DMS 273 (cell line): ENCODE data around the gene MT1H.
A peak's percentile ranks its signal among the peaks of the same experiment; 100 is the strongest.
"Not testable (repeated sequence)": the region's sequence is repeated elsewhere in the genome, so short reads cannot be mapped to it uniquely, and the experiment has no call there.

Experiments
- DNase-seq: peaks from one replicate; lab custom pipeline; 2025; ENCODE audit not compliant: unreplicated experiment; lab: John Stamatoyannopoulos, UW

Gene MT1H

GRCh38 chr16:56664506-56664905 lies 5.1 kb upstream of the MT1H start:
- no peak for DNase-seq

- DNase-seq, result not testable (repeated sequence)
Observed at GRCh38 chr16:56665286-56666261, 4.0 kb upstream of the MT1H start.

DNA sequence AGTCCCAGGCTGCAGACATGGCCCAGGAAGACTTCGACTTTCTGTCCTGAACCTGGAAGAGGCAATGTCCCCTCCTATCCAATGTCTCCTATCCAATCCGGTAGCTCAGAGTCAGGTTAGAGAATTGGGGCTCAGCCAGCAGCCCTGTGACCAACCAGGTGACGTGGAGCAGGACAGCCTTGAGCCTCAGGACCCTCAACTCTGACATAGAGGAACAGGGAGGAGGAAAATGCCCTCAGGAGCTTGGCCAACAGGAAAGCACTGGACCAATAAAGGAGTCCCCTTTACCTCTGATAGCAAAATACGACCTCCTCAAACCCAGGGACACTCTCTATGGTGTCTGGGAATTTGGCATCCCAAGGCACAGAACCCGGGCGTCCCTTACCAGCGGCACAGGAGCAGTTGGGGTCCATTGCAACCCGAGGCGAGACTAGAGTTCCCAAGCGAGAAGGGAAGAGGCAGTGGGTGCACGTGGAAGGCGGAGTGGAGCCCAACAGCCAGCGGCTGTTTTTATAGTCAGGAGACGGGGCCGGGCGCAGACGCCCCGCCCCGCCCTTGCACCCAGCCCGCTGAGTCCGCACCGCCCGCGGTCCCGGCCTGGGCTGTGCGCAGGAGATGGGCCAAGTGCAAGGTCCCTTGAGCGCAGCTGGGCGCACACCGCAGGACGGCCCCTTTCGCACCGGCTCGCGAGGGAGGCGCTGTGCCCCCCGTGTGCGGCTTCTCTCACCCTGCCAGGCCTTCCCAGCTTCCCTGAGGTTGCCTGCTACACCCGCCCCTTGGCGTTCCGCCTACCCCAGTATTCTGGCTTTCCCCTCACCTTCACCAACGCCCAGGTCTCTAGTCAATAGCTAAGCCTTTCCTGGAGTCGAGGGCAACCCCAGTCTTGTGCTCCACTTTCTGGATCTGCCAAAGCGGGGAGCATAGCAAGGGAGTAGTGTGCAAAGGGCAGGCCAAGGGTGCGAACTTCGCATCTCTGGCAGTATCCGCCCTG lies 1.7 kb upstream of the MT1H start, which contains the start of gene MT1G:
TSS of gene MT1G (minus strand) at position 485 of the 991 bp plus-strand sequence. CDS start at position 413, 72 bp downstream.
- DNase-seq, result peak; percentile 71

- no peak for DNase-seq
Observed at GRCh38 chr16:56669840-56670619, 416 bp downstream of the MT1H start.

DNA sequence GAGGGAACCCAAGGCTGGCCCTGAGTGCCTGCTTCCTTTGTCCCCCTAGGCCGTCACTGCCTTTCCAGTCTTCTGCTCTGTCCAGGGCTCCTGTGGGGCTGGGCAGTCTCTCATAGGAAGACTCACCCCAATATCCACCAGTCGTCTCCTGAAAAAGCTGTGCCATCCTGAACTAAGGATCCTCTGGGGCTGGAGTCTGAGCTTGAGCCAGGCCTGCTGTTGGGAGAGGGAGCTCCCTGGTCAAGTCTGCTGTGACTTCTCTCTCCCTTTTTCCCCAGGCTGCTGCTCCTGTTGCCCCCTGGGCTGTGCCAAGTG lies 963 bp downstream of the MT1H start:
- DNase-seq, result no peak

DNA sequence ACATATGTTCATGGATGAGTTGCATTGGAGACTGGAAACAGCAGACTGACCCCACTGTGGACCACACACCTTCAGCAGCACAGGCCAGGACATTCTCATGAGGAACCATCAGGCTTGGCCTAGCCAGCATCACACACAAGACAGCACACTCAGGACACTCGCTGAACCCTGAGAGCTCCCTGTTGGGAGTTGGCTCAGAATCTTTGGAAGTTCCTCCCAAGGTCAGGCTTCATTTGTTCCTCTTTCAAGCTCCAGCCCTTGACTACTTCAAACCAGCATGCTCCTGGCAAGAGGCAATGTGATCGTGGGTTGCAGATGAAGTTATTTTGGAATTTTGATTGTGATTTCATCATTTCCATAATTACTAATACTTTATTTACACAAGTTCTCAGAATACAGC lies 2.1 kb downstream of the MT1H start:
- DNase-seq, result not testable (repeated sequence)

DNA sequence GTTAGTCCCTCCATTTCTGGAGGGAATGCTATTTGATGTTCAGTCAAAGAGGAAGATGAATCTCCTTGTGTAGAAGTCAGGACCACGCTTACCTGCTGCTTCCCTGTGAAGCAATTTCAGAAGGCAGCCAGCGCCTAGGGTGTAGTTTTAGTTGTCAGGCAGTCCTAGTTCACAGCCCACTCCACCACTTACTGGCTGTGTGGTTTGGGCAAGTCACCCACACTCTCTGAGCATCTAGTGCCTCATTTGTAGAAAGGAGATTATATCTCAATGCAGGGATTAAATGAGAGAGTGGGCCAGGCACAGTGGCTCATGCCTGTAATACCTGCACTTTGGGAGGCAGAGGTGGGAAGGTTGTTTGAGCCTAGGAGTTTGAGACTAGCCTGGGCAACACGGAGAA lies 2.6 kb downstream of the MT1H start:
- not testable (repeated sequence) for DNase-seq

DNA sequence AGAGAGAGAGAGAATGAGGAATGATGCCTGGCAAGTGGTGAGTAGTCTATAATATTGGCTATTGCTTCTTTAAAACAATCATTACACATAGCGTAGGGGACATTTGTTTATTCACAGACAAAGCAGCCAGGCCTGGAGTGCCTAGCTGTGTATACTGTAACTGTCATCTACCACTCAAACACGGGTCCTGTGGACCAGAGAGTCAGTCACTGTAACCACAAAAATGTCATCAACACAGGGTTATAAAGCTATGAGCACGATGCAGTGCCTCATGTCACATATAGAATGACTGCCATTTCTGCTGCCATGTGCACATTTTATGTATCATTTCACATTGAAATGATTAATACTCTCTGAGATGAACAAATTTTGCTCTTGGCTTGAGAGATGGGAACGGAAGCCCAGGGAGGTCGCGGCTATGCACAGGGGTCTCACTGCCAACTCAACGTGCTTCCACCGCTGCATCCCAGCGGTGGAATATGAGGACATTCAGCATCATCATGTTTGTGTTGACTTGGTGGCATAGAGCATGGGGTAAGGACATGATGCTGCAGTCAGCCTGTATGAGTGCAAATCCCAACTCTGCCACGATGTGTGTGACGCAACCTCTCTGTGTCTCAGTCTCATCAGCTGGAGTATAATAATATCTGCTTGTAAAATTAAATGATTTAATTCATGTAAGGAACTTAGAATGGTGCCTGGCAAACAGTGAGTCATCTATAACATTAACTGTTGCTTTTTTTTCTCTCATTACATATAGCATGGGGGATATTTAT lies 3.3 kb downstream of the MT1H start:
- DNase-seq, result no peak

- peak; percentile 54 for DNase-seq
Observed at GRCh38 chr16:56673921-56674320, 4.3 kb downstream of the MT1H start.

GRCh38 chr16:56674570-56674969 lies 5.0 kb downstream of the MT1H start:
- not testable (repeated sequence) for DNase-seq

- DNase-seq, result no peak
Observed at GRCh38 chr16:56675685-56676210, 6.1 kb downstream of the MT1H start.

DNA sequence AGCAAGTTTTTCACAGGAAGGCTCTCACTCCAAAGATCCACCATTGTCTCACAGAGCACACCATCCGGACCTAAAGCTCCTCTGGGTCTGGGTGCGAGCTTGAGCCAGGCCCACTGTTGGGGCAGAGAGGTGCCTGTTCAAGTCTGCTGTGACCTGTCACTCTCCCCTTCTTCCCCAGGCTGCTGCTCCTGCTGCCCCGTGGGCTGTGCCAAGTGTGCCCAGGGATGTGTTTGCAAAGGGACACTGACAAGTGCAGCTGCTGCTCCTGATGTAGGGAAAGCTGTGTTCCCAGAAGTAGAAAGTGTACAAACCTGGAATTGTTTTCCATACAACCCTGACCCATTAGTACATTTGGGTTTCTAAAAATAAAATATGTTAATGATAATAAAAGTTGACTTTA lies 7.9 kb downstream of the MT1H start:
- no peak for DNase-seq

- DNase-seq, result no peak
Observed at GRCh38 chr16:56679078-56679730, 9.6 kb downstream of the MT1H start.

DNA sequence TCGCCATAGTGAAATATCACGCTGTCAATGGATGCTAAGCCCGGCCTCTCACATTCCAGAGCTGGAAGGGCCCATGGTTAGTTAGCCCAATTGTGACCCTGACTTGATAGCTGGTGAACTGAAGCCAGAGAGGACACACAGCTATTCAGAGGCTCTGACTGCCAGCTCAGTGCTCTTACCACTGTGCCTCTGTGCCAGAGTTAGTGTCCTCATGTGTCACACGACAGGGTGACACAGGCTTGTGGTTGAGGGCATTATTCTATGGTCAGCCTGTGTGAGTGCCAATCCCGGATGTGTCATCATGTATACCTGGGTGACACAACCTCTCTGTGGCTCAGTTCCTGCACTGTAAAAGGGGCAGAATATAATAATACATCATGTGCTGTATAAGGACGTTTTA lies 10.2 kb downstream of the MT1H start:
- no peak for DNase-seq

GRCh38 chr16:56681939-56682702 lies 12.5 kb downstream of the MT1H start, which contains the start of gene MT1X:
TSS of gene MT1X (plus strand) at chr16:56682470. CDS start at chr16:56682541, 71 bp downstream.
- DNase-seq, result peak; percentile 97

DNA sequence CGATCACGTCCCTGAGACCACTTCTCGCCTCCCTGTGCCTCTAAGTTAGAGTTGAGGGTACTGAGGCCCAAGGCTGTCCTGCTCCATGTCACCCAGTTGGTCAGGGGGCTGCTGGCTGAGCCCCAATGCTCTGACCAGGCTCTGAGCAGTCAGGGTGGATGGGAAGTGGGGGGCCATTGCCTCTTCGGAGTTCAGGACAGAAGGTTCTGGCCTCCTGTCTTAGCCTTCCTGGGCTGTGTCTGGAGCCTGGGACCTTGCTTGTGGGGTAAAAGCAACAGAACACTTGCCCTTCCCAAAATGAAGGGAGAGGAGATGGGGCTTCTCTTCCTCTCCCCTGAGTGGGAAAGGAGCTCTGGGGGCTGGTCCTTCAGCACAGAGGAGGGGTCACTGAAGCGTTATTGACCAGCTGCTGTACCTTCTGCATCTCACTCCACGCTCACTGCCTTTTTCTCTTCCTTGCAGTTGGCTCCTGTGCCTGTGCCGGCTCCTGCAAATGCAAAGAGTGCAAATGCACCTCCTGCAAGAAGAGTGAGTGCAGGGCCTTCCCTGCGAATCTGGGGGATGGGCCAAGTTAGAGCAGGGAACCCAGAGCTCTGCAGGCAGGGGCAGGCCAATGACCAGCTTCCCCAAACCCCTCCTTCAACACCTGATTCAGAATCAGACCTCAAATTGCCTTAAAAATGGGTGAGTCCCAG lies 13.2 kb downstream of the MT1H start:
- DNase-seq, result peak; percentile 55

DNA sequence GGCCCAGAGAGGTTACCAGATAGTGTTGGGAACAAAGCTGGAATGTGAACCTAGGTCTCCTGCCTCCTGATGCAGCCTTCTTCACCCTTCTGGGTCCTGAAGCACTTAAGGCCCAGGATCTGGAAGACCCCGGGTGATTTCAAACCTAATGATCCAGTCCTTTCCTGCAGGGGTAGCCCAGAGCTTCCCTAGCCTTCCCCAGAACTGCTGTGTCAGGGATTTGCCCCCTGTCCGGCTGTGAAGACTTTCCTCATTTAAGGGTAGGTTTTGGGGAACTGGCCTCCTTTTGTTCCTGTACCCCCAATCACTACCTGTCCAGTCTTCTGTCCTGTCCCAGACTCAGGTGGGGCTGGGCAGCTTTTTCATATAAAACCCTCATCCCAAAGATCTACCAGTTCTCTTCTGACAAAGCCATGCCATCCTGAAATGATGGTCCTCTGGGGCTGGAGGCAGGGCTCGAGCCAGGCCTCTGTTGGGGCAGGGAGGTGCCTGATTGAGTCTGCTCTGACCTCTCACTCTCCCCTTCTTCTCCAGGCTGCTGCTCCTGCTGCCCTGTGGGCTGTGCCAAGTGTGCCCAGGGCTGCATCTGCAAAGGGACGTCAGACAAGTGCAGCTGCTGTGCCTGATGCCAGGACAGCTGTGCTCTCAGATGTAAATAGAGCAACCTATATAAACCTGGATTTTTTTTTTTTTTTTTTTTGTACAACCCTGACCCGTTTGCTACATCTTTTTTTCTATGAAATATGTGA lies 14.0 kb downstream of the MT1H start:
- peak; percentile 43 for DNase-seq
